Endothelial cell of umbilical vein (primary cell): ENCODE data around the gene RASGRF1. TPM values are rescaled to one million over a fixed set of nuclear protein-coding genes. Genes with fewer than 3 reads are reported as not detected.

Experiments used
- BruUV-seq: library from RNA; stranded (reverse); fragments of 400-500 nt; replicated peaks from 2 replicates; lab custom pipeline; 2021; lab: Mats Ljungman, UMichigan
- CTCF ChIA-PET: fragments of 300-600, 350-600 bp; sonication (Branson Sonifier 250); formaldehyde crosslinking; loops from one replicate; lab custom pipeline; 2021; ENCODE audit warnings: antibody characterized with exemption, inconsistent platforms; lab: Charles Lee
- POLR2A ChIA-PET: fragments of 300-600, 350-600 bp; sonication (Branson Sonifier 250); formaldehyde crosslinking; loops from one replicate; lab custom pipeline; 2021; ENCODE audit warnings: antibody characterized with exemption, inconsistent platforms; lab: Charles Lee
- DNase-seq: peaks from one replicate; pipeline ENCODE4 v3.0.0-alpha.2; 2011; ENCODE audit warnings: low read depth, low spot score
- FAIRE-seq: peaks from 2 replicates; lab custom pipeline; 2011; peaks lifted over from hg19 to GRCh38; lab: Jason Lieb, UNC
- H2AFZ ChIP-seq: 2 replicates; pipeline ENCODE4 v1.6.0; 2012; ENCODE audit warnings: low read depth, low read length, control low read depth, inconsistent platforms
- H3K27ac ChIP-seq: 2 replicates; pipeline ENCODE4 v1.5.1; 2011; ENCODE audit warnings: low read depth, mild to moderate bottlenecking, control low read depth, low read length, moderate library complexity; ENCODE audit not compliant: insufficient read depth
- H3K27me3 ChIP-seq, 2 experiments: 2 replicates each; pipeline versions ENCODE4 v1.6.0 to v1.6.1; 2011; ENCODE audit warnings: low read length in 2 of 2, mixed read lengths in 1 of 2; ENCODE audit not compliant: control insufficient read depth in 2 of 2, insufficient read depth in 2 of 2
- H3K36me3 ChIP-seq, 2 experiments: 2 replicates in 1 of 2; 3 replicates in 1 of 2; pipeline ENCODE4 v1.5.1; 2011; ENCODE audit warnings: low read length in 2 of 2, mild to moderate bottlenecking in 1 of 2, moderate library complexity in 1 of 2; ENCODE audit not compliant: control insufficient read depth in 2 of 2, insufficient read depth in 2 of 2; ENCODE audit errors: extremely low read depth in 1 of 2
- H3K4me1 ChIP-seq: 3 replicates; pipeline ENCODE4 v1.5.1; 2011; ENCODE audit warnings: mild to moderate bottlenecking, low read length; ENCODE audit not compliant: control insufficient read depth, insufficient read depth; ENCODE audit errors: extremely low read depth
- H3K4me2 ChIP-seq: 2 replicates; pipeline ENCODE4 v1.6.1; 2011; ENCODE audit warnings: low read length, control low read depth, mixed read lengths; ENCODE audit not compliant: insufficient read depth
- H3K4me3 ChIP-seq, 3 experiments: fragments of 200-600 bp in 1 of 3; sonication (generic), shearing (Covaris generic) in 1 of 3; replicated peaks in 1 of 3; 2 replicates each; pipeline ENCODE4 v1.5.1; 2011 to 2016; ENCODE audit warnings: control low read depth in 3 of 3, low read length in 3 of 3, mild to moderate bottlenecking in 2 of 3, inconsistent platforms in 1 of 3, low read depth in 1 of 3, moderate library complexity in 1 of 3; ENCODE audit not compliant: insufficient read depth in 1 of 3
- H3K79me2 ChIP-seq: 2 replicates; pipeline ENCODE4 v1.6.0; 2012; ENCODE audit warnings: low read length, inconsistent platforms; ENCODE audit not compliant: control insufficient read depth, insufficient read depth
- H3K9ac ChIP-seq: replicated peaks from 2 replicates; pipeline ENCODE3; 2011; ENCODE audit warnings: low read length, control low read depth; ENCODE audit not compliant: insufficient read depth; ENCODE audit errors: extremely low read depth
- H3K9me1 ChIP-seq: replicated peaks from 3 replicates; pipeline ENCODE4 v1.6.0; 2011; ENCODE audit warnings: mild to moderate bottlenecking, low read length; ENCODE audit not compliant: control insufficient read depth, insufficient read depth; ENCODE audit errors: extremely low read depth
- H3K9me3 ChIP-seq: replicated peaks from 2 replicates; pipeline ENCODE4 v1.5.1; 2012; ENCODE audit warnings: low read length, inconsistent platforms; ENCODE audit not compliant: control insufficient read depth, insufficient read depth
- H4K20me1 ChIP-seq: replicated peaks from 2 replicates; pipeline ENCODE3; 2011; ENCODE audit warnings: mild to moderate bottlenecking, low read length; ENCODE audit not compliant: control insufficient read depth, insufficient read depth; ENCODE audit errors: extremely low read depth
- CTCF ChIP-seq, 2 donors: IDR thresholded peaks; 1 replicate in 1 of 2; 2 replicates in 1 of 2; pipeline ENCODE4 v1.5.1; 2011; ENCODE audit warnings: low read length in 2 of 2, mild to moderate bottlenecking in 2 of 2, moderate library complexity in 2 of 2, control low read depth in 1 of 2, inconsistent platforms in 1 of 2, low read depth in 1 of 2; ENCODE audit not compliant: insufficient read depth in 1 of 2; ENCODE audit errors: extremely low read depth in 1 of 2
- EZH2 ChIP-seq: IDR thresholded peaks from 2 replicates; pipeline ENCODE4 v1.6.1; 2012; ENCODE audit warnings: borderline replicate concordance, low read depth, mild to moderate bottlenecking, moderate library complexity, low read length, inconsistent platforms; ENCODE audit not compliant: severe bottlenecking
- FOS ChIP-seq: IDR thresholded peaks from 2 replicates; pipeline ENCODE4 v1.6.1; 2011; ENCODE audit warnings: mild to moderate bottlenecking, low read length, moderate library complexity, borderline replicate concordance; ENCODE audit not compliant: insufficient read depth
- GATA2 ChIP-seq: IDR thresholded peaks from 2 replicates; pipeline ENCODE4 v1.7.0; 2011; ENCODE audit warnings: low read depth, mild to moderate bottlenecking, moderate library complexity, mixed read lengths, low read length; ENCODE audit not compliant: insufficient read length, insufficient read depth
- JUN ChIP-seq: IDR thresholded peaks from 2 replicates; pipeline ENCODE4 v1.6.1; 2011; ENCODE audit warnings: borderline replicate concordance, low read depth; ENCODE audit not compliant: insufficient read length, insufficient read depth
- MAX ChIP-seq: IDR thresholded peaks from 2 replicates; pipeline ENCODE4 v1.6.1; 2011; ENCODE audit not compliant: insufficient read depth, insufficient read length
- MYC ChIP-seq: IDR thresholded peaks from one replicate; pipeline ENCODE4 v1.6.1; 2011; ENCODE audit warnings: mild to moderate bottlenecking, low read depth, low read length
- POLR2A ChIP-seq: IDR thresholded peaks from 2 replicates; pipeline ENCODE4 v1.6.1; 2012; ENCODE audit warnings: low read depth, mild to moderate bottlenecking, control low read depth, low read length
- POLR2AphosphoS5 ChIP-seq: IDR thresholded peaks from 2 replicates; pipeline ENCODE4 v1.6.1; 2012; ENCODE audit warnings: low read depth, mild to moderate bottlenecking, control low read depth, low read length, moderate library complexity; ENCODE audit not compliant: insufficient read depth
- dilution Hi-C: fragments of 300-500 bp; cut with MboI; formaldehyde crosslinking; loops from one replicate; pipeline ENCODE4 v1.15.0; 2019; ENCODE audit warnings: low sequenced_read_pairs; ENCODE audit not compliant: extremely low pct_ligation_motif_present
- intact Hi-C: fragments of 100-400 bp; cut with micrococcal nuclease; formaldehyde crosslinking; loops from one replicate; pipeline ENCODE4 v1.10.0; 2022
- polyA plus RNA-seq, 4 experiments: library from polyadenylated mRNA; depleted of rRNA in 3 of 4; stranded (reverse) in 3 of 4; unstranded in 1 of 4; fragments of >200 nt; gene quantifications; 2 replicates each; pipeline versions ENCODE4 v1.2.1 to v1.2.3, GENCODE V29; 2011 to 2012; ENCODE audit warnings: missing spikeins in 1 of 4
- total RNA-seq: library from RNA; stranded (reverse); gene quantifications from 2 replicates; pipeline ENCODE4 v1.2.3, GENCODE V29; 2021

Gene RASGRF1
- total and polyA plus RNA-seq, 2 donors (not counting 3 experiments of a cell fraction or from before 2014, with no cell fraction given) = 0.04 TPM; not detected in 1

GRCh38 chr15:79102595-79102994 lies 12.0 kb upstream of the RASGRF1 start:
- DNase-seq = no peak
- dilution Hi-C loops = no loop called here
- no peaks in the 10 kb centered on the region for H3K36me3 ChIP-seq
- no peak for FAIRE-seq
- no peak overlapping the region for H3K9ac ChIP-seq
- peaks cover 0 to 2% of the 10 kb centered on the region in 2 experiments for H3K27me3 ChIP-seq
- no peaks in the 10 kb centered on the region for H3K4me1 ChIP-seq
- H3K27ac ChIP-seq = no peak overlapping the region
- no peak overlapping the region for H3K4me2 ChIP-seq
- no peaks in the 10 kb centered on the region for H3K9me1 ChIP-seq
- H3K79me2 ChIP-seq = no peaks in the 10 kb centered on the region
- no peaks in the 10 kb centered on the region for H4K20me1 ChIP-seq
- no peak for TF ChIP-seq GATA2
- no peak for TF ChIP-seq POLR2AphosphoS5
- no peak for TF ChIP-seq MAX
- no peak for TF ChIP-seq JUN
- no peak for TF ChIP-seq CTCF (IDR thresholded peaks at IDR 0.05; ENCODE audit: extremely low read depth in 1 of 2, insufficient read depth in 1 of 2, low read depth in 1 of 2, low read length in 2 of 2)
- TF ChIP-seq FOS = no peak
- no peak for TF ChIP-seq EZH2
- TF ChIP-seq MYC = no peak
- TF ChIP-seq POLR2A = no peak
- no peak overlapping the region for H3K4me3 ChIP-seq
- POLR2A ChIA-PET = no interaction called here
- H2AFZ ChIP-seq = no peak overlapping the region
- CTCF ChIA-PET = no interaction called here
- H3K9me3 ChIP-seq = no peaks in the 10 kb centered on the region
- intact Hi-C loops = no loop called here
- no TSS peak for BruUV-seq
